ENCODE measurements around the gene FHIT.
"Not testable (repeated sequence)": the region's sequence is repeated elsewhere in the genome, so short reads cannot be mapped to it uniquely, and the experiment has no call there.

Gene FHIT

DNA sequence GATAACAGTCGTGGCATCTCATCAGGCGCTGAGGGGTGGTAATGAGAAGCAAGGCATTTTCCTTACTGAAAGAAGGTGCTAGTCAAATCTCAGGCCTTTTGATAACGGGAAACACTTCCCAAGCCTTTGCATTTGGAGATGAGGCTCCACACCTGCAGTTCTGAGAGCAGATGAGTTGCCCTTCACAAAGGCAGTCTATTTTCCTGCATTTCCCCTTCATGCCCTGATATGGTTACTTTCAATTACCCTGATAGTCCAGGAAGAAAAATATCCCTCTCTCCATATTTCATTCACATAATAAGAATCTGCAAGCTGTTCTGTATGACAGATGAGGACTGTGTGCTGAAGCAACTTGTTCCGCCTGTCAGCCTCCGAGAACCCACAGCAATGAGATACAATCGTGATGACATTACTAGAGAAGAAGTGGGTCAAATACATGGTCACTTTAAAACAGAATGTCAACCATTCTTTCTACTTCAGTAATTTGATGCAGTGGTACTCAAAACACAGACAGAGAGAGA lies 25.0 kb downstream of the FHIT start:
- DNase-seq (ENCODE audit: low read depth in 2 of 2) = no peak

DNA sequence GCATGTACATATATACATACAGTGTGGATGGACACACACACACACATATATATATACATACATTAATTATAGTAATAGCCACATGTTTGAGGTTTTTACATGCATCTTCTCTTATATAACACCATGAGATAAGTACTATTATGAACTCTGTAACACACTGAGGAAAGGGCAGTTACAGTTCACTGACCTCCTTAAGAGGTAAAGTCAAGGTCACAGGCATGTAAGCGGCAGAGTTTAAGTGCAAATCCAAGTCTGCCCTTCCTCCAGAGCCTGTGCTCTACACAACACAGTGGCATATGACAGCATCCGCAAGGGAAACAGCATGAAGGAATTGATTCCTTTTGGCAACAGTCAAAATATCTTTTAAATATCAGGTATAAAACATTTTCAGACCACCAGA lies 26.4 kb downstream of the FHIT start:
- no peak for DNase-seq (ENCODE audit: low read depth in 2 of 2)

DNA sequence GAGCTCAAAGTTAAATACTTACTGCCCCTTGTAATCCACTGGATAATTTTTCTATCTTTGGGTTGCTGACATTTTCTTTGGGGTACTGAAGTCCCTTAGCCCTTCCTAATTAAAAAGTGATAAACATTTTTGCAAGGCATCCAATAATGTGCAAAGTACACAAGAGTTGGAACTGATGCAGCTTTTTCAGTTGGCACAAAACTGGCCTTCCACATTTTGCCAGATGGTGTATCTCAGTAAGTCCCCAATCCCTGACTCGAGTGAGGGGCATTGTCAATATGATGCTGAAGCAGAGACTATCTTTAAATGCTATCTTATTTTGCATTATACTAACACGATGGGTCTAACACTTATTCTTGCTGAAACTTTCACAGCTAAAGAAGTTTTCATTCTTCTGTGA lies 27.8 kb downstream of the FHIT start:
- no peak for DNase-seq (ENCODE audit: low read depth in 2 of 2)

DNA sequence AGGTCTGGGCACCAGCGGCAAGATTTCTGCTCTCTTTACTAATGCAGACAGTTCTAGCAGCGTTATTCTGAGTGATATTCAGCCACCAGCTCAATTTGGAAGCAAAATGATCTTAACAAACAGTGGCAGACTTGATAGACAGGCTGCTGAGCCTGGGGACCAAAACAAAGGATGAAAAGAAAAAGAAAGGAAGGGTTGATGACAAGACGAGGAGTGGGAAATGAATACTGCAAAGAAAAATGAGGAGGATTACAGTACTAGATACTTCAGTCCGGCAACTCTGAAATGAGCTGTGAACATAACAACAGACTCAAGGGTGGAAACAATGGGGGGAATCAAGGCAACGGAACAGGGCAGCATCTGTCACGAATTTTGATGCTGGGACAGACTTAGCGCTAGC lies 28.8 kb downstream of the FHIT start:
- DNase-seq (ENCODE audit: low read depth in 2 of 2) = no peak

DNA sequence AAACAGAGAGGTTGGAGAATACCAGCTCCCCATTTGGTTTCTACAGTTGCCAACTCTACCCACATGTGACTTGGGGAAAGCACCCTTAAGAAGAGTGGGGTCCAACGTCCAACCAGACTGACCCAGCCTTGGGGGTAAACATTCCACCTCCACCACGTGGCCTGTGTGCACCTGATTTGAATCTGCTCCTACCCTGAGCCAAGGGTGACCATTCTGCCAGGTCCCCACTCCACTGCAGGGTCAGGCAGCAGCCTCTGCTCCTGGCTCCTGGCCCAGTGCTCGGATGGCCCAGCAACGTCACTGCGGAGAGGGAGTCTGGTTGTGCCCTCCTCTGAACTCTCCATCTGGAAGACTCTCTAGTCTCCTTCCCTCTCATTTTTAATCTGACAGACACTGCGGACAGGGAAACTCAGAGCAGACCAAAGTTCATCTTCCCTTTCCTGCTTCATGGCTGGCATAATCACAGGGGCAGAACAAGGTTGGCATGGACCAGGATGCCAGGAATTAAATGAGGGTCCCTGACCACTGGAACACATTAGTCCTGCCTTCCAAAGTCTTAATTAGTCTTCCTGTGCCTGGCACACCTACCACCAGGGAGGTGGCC lies 29.4 kb downstream of the FHIT start:
- no peak for DNase-seq (ENCODE audit: low read depth in 2 of 2)

DNA sequence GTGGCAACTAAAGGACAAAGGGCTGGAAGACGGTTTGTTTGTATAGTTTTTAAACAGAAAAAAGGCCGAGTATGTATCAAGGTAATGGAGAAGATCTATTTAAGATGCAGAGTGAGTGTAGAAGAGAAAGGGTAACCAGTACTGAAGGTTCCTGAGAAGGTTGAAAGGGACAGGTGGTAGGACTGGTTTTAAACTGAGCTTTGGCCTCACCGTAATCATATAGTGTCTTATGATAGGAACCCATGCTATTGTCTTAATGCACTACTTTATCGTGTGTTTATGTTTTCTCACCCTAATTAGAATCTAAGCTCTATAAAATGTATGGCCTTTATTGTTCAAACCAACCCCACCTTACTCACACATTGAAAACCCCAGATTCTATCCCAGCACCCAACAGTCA lies 32.7 kb downstream of the FHIT start:
- DNase-seq (ENCODE audit: low read depth in 2 of 2) = no peak

DNA sequence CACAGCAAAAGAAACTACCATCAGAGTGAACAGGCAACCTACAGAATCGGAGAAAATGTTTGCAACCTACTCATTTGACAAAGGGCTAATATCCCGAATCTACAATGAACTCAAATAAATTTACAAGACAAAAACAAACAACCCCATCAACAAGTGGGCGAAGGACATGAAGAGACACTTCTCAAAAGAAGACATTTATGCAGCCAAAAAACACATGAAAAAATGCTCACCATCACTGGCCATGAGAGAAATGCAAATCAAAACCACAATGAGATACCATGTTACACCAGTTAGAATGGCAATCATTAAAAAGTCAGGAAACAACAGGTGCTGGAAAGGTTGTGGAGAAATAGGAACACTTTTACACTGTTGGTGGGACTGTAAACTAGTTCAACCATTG lies 35.1 kb downstream of the FHIT start:
- DNase-seq (ENCODE audit: low read depth in 2 of 2) = not testable (repeated sequence)

DNA sequence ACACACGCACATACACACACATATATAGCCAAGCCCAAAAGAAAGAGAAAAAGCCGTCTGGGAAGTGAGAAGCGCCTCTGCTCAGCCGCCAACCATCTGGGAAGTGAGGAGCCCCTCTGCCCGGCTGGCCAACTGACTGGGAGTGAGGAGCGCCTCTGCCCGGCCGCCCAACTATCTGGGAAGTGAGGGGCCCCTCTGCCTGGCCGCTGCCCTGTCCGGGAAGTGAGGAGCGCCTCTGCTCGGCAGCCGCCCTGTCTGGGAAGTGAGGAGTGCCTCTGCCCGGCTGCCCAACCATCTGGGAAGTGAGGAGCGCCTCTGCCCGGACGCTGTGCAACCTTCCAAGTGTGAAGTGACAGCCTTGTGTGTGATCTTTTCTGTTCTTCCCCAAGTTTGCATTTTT lies 49.2 kb downstream of the FHIT start:
- no peak for DNase-seq (ENCODE audit: low read depth in 2 of 2)

DNA sequence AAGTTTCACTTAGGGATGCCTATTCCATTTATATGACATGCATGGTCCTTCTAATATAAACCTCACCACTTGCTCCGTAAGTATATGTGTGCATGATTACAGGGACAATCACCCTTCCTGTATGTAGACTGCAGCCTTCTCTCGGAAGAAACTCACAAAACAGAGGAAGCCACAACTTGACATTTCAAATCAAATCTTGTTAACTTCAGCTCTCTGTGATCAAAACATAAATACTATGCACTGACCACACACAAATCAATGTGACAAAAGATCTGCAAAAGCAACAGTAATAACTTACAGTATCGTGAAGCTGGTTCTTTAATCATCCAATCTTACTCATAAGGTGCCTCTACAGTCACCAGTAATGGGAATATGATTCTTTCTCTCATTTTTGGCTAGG lies 50.2 kb downstream of the FHIT start:
- no peak for DNase-seq (ENCODE audit: low read depth in 2 of 2)

DNA sequence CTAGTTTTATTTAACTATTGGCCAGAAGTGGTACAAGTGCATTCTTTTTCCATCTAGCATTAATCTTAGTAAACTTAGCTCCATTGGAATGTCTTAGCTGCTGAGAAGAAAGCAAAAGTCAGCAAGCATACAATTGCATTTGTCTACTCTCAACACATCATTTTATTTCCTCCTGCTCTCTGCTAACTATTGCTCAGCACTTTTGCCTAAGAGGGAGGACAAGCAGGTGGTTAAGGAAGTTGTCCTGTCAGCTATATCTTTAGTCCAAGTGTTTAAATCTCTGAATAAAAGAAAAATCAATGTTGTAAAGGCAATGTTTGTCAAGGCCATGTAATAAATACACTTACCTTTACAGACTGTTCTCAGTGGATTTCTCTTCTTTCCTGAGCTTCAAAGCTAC lies 51.0 kb downstream of the FHIT start:
- no peak for DNase-seq (ENCODE audit: low read depth in 2 of 2)

DNA sequence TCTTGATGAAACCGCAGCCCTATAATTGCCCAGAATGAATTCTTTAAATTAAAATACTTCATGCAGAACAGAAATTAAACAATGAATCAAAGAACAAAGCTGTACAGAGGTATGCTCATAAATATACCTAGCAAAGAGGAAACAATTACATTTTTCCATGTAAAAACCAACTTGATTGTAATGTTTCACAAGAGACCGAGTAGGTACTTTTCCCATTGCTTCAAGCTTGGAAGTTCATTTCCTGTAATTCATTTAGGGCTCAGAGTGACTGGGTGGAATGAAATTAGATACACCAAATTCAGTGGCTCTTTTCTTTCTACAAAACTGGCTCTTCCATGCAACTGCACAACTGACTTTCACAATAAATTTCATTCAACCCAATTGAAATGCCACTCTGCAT lies 51.4 kb downstream of the FHIT start:
- no peak for DNase-seq (ENCODE audit: low read depth in 2 of 2)

DNA sequence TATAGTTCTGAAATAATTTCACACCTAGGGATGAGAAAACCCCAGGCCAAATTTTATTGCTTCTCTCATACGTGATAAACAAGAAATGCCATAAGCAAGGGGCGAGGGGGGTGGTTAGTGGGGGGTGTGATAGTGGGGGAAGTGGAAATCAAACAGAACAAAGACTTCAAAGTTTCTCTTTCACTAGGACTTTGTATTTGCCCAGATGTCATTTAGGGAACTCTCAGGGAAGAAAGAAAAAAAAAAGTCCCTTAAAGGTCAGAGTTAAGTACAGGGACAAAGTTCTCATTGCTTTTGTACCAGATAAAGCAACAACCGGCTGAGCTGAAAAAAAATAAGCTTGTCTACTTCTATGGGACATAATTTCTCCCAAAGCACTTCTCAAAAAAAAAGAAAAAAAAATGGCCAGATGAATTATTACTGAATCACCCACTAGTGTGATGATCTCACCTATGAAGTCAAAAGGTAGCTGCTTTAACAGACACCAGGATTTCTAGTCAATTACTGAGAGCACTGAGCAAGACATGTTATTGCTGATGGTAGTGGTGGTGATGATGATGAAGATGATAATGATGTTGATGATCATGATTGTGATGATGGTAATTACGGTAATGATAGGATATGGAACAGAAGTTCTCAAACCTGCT lies 56.2 kb downstream of the FHIT start:
- no peak for DNase-seq (ENCODE audit: low read depth in 2 of 2)

DNA sequence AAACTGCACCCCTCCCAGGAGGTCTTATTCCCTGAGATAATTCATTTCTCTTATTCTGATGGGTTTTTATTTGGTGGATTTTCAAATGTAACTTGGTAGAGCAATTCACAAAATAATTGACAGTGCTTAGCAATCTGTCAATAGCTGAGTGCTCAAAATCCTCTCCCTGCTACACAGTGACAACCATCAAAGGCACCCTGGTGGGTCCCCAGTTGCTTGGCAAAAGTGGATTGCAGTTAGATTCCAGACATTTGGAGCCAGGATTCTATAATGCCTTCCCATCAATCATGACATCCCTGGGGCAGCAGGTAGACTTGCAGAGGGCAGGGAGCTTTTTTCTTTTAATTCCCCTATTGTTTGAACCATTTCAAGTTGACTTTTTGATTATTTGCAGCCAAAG lies 59.0 kb downstream of the FHIT start:
- no peak for DNase-seq (ENCODE audit: low read depth in 2 of 2)

DNA sequence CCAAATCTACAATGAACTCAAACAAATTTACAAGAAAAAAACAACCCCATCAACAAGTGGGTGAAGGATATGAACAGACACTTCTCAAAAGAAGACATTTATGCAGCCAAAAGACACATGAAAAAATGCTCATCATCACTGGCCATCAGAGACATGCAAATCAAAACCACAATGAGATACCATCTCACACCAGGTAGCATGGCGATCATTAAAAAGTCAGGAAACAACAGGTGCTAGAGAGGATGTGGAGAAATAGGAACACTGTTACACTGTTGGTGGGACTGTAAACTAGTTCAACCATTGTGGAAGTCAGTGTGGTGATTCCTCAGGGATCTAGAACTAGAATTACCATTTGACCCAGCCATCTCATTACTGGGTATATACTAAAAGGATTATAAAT lies 61.0 kb downstream of the FHIT start:
- not testable (repeated sequence) for DNase-seq (ENCODE audit: low read depth in 2 of 2)

DNA sequence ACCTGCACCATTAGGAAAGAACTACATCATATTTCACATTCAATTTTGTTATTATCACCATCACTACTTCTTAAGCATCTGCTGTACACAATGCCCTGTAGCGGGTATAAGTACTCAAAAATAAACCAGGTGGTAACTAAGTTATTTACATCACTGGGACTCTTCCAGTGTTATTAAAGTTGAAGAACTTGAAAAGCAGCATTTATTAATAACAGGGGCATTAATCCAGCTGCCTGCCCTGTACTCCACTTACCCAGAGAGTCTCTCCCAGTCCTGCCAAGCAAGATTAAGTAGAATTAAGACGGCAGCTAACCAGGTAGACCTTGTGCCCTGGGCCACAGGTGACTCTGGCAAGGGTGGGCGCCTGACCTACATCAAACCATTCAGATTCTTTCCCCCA lies 65.2 kb downstream of the FHIT start:
- DNase-seq (ENCODE audit: low read depth in 2 of 2) = no peak

DNA sequence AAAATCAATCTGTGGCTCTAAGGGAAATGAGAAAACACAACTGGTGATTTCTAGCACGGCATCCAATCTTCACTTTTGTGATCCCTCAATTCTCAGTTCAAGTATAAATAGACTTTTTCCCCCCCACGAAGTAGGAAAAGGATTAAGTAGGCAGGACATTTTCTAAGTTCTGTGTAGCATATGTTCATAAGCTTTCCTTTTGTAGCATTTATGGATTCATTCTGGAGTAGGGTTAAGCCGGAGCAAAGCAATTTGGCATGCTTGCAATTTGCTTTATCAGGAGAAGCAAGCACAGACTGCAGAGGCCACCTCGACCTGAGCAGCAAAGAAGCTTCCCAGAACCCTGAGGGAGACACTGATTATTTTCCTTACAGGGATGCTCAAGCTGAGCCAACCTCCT lies 66.3 kb downstream of the FHIT start:
- no peak for DNase-seq (ENCODE audit: low read depth in 2 of 2)

DNA sequence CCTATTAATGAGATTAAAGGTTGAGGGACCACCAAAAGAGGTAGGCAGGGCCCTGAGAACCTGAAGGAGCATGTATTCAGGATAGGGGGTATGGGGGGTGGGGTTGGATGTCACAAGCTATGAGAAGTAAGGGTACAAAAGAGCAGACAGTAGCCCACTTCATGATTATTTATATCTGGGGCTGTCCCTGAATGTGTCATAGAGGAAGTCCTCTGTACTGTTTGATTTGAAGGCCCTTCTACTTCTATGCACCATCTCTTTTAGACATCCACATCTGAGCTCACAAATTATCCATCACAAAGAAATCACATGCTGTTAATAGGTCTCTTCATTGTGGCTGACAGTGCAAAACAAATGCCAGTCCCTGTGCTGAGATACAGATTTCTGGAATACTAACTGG lies 68.6 kb downstream of the FHIT start:
- DNase-seq (ENCODE audit: low read depth in 2 of 2) = no peak

DNA sequence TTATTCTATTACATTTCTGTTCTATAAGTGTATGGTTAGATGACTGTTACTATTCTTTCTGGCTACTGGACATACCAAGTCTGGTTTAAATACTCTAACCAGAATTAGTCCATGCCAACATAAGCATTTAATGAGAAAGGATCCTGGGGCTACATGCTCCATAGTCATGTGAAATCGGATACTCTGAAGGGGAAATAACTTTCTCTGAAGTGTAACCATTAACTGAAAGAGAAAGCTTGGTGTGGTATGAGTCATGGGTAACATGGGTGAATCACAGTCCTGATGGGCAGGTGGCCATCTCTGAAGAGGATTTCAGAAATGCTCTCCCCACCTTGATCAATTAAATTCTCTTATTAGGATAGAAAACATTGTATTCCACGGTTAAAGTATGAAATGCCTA lies 69.4 kb downstream of the FHIT start:
- no peak for DNase-seq (ENCODE audit: low read depth in 2 of 2)

DNA sequence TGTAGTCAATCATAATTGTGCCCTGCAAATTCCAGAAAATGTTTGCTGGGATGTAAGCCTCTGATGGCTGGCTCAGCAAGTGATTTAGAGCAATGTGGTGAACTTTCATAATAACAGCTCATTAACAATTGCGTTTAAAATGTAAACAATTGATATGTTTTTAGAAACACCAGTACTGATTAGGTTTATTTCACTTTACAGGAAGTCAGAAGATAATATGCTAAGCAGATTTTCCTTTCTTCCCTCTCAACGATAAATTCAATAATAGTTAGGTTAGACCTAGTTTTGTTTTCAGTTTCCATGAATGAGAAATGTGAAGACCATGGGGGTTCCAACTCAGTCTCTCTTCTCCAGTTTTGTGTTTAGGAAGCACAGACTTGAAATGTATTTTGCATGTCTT lies 71.0 kb downstream of the FHIT start:
- DNase-seq (ENCODE audit: low read depth in 2 of 2) = no peak

DNA sequence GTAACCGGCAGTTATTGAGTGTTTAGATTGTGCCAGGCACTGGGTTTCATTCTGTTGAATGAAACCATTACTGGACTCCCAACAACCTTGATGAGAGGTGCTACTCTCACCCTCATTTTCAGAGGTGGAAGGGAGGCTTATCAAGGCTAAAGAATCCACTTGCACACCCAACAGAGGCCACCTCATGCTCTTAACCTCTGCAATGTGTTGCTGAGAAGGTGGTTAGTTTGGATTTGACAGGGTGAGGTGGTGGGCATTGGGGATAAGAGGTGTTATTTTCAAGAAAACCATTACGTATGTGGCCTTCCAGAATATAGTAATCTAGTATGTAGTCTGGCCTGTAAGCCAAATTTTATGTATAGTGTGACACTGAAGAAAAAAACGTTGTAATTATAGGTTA lies 73.1 kb downstream of the FHIT start:
- no peak for DNase-seq (ENCODE audit: low read depth in 2 of 2)

DNA sequence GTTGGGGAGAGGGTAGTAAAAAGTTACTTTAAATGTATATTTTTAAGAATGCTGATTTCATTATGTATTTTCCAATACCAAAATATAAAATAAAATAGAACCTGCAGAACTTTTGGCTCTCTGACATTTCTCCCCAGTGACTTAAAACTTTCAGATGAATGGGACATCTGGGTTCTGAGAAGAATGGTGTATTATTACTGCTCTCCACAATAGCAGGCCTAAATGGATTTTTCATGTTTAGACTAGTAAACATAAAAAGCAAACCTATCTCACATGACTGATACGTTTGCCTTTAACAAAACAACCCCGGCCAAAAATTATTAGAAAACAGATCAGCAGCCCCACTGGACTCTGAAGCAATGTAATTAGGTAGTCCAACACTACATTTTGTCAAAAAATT lies 73.8 kb downstream of the FHIT start:
- no peak for DNase-seq (ENCODE audit: low read depth in 2 of 2)

DNA sequence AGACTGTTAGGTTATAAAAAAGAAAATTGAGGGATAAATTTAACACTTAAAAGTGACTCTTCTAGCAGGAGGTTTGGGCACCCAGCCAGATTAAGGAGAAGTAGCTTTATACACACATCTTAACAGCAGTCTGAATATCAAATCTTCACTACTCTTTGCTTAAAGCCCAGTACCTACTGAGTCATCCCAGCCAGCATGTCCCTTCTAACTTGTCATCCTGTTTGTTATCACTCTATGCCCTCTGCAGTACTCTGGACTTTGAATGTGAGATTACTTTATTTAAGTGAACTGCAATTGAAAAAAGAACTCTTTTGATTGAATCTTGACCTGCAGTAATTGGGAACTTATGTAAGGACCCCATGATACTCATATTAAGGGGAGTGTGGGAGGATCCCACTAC lies 77.6 kb downstream of the FHIT start:
- no peak for DNase-seq (ENCODE audit: low read depth in 2 of 2)

DNA sequence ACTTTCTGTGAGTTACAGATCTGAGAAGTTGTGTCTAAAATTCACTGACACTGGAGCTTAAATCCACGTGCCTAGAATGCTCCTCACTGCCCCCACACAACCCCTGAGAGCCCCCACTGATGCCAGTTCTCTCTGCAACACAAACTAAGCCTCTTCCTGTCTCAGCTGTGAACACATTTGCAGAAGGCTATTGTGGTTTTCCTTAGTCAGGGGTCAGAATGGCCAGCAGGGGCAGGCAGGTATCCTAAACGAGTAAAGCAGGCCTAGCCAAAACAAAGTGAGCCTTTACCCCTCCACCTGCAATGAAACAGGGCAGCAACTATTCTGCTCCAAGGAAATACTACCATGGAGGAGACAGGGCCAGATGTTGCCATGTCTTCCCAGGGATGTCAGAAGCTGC lies 78.6 kb downstream of the FHIT start:
- no peak for DNase-seq (ENCODE audit: low read depth in 2 of 2)

DNA sequence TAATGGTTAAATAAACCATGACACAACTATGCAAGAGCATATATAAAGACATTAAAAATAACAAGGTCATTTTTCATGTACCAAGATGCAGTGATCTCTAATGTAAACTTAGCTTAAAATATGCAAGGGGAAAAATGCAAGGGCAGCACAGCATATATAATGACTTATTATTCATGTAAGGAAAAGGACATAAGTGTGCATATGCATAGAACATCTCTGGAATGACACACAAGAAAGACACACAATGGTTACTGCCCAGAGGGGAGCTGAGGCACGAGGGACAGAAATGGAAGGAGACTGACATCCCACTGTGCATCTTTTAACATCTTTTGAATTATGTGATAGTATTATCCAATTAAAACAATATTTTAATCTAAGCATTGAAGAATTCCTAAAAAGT lies 79.0 kb downstream of the FHIT start:
- no peak for DNase-seq (ENCODE audit: low read depth in 2 of 2)
